WTC11 (cell line): ENCODE data around the gene WAC. TPM values are rescaled to one million over a fixed set of nuclear protein-coding genes. Genes with fewer than 3 reads are reported as not detected.
A peak's percentile ranks its signal among the peaks of the same experiment; 100 is the strongest.

ENCODE experiments used
- ATAC-seq: fragments of 200-7000 bp; cut with Tn5 transposase; 2 replicates; pipeline ENCODE4 v1.10.0; 2021; ENCODE audit warnings: mild to moderate bottlenecking, moderate library complexity
- CTCF ChIA-PET: fragments of 300-600 bp; sonication (Branson Sonifier 250); formaldehyde crosslinking; loops from one replicate; lab custom pipeline; 2021; ENCODE audit warnings: antibody characterized with exemption; lab: Charles Lee
- POLR2A ChIA-PET: fragments of 350-600 bp; sonication (Branson Sonifier 250); formaldehyde crosslinking; loops from one replicate; lab custom pipeline; 2021; ENCODE audit warnings: antibody characterized with exemption; lab: Charles Lee
- DNase-seq: peaks from one replicate; pipeline ENCODE4 v3.0.0; 2021; ENCODE audit warnings: low spot score
- H3K27ac Mint-ChIP-seq: 2 replicates; pipeline ENCODE4 v1.8.0; 2021; ENCODE audit warnings: mixed read lengths
- H3K27me3 Mint-ChIP-seq: 2 replicates; pipeline ENCODE4 v1.8.0; 2021; ENCODE audit warnings: low read depth, mild to moderate bottlenecking, moderate library complexity, mixed read lengths
- H3K36me3 Mint-ChIP-seq: 2 replicates; pipeline ENCODE4 v1.8.0; 2021; ENCODE audit warnings: mixed read lengths
- H3K4me1 Mint-ChIP-seq: 2 replicates; pipeline ENCODE4 v1.8.0; 2022; ENCODE audit warnings: mixed read lengths
- H3K4me3 Mint-ChIP-seq: 2 replicates; pipeline ENCODE4 v1.8.0; 2021; ENCODE audit warnings: mild to moderate bottlenecking, moderate library complexity, mixed read lengths
- H3K9me3 Mint-ChIP-seq: 2 replicates; pipeline ENCODE4 v1.8.0; 2021; ENCODE audit warnings: mixed read lengths
- CBFB ChIP-seq: sonication (generic); formaldehyde crosslinking; IDR thresholded peaks from 2 replicates; pipeline ENCODE4 v1.8.1; 2022; ENCODE audit warnings: mild to moderate bottlenecking, low read depth, missing genetic modification reagents
- CREB1 ChIP-seq: sonication (generic); formaldehyde crosslinking; IDR thresholded peaks from 2 replicates; pipeline ENCODE4 v1.8.0; 2023; ENCODE audit warnings: mild to moderate bottlenecking, missing genetic modification reagents
- ETV6 ChIP-seq: sonication (generic); formaldehyde crosslinking; IDR thresholded peaks from 2 replicates; pipeline ENCODE4 v1.8.1; 2022; ENCODE audit warnings: mild to moderate bottlenecking, missing genetic modification reagents
- GABPB1 ChIP-seq: sonication (generic); formaldehyde crosslinking; IDR thresholded peaks from 2 replicates; pipeline ENCODE4 v1.8.1; 2023; ENCODE audit warnings: mild to moderate bottlenecking, missing genetic modification reagents
- GRHL2 ChIP-seq: fragments of 250-450 bp; sonication (Bioruptor Pico); IDR thresholded peaks from 2 replicates; pipeline ENCODE4 v1.8.0; 2022; ENCODE audit warnings: mild to moderate bottlenecking, moderate library complexity; ENCODE audit not compliant: insufficient replicate concordance, severe bottlenecking
- GTF2I ChIP-seq: fragments of 250-450 bp; sonication (Bioruptor Pico); conservative IDR thresholded peaks from 2 replicates; pipeline ENCODE4 v1.4.0; 2021; ENCODE audit warnings: mild to moderate bottlenecking
- MXD4 ChIP-seq: fragments of 250-450 bp; sonication (Bioruptor Pico); IDR thresholded peaks from 2 replicates; pipeline ENCODE4 v1.8.0; 2021; ENCODE audit warnings: mild to moderate bottlenecking, moderate library complexity, borderline replicate concordance
- MYBL2 ChIP-seq: sonication (generic); formaldehyde crosslinking; IDR thresholded peaks from 2 replicates; pipeline ENCODE4 v1.8.1; 2023; ENCODE audit warnings: mild to moderate bottlenecking, moderate library complexity, missing genetic modification reagents
- NFATC4 ChIP-seq: fragments of 250-450 bp; sonication (Bioruptor Pico); IDR thresholded peaks from 2 replicates; pipeline ENCODE4 v1.9.0; 2021; ENCODE audit warnings: mild to moderate bottlenecking
- NR1H2 ChIP-seq: sonication (generic); formaldehyde crosslinking; IDR thresholded peaks from 2 replicates; pipeline ENCODE4 v1.9.0; 2021; ENCODE audit warnings: mild to moderate bottlenecking, moderate library complexity, missing genetic modification reagents
- SMAD4 ChIP-seq: sonication (generic); formaldehyde crosslinking; IDR thresholded peaks from 2 replicates; pipeline ENCODE4 v1.8.0; 2022; ENCODE audit warnings: mild to moderate bottlenecking, missing genetic modification reagents
- ZBTB21 ChIP-seq: sonication (generic); formaldehyde crosslinking; IDR thresholded peaks from 2 replicates; pipeline ENCODE4 v1.8.1; 2023; ENCODE audit warnings: mild to moderate bottlenecking, missing genetic modification reagents, borderline replicate concordance
- total RNA-seq: library from RNA; stranded (reverse); gene quantifications from 3 replicates; pipeline ENCODE4 v1.2.3, GENCODE V29; 2021
- TF ChIP-seq, protein P1 (sequence below): sonication (generic); formaldehyde crosslinking; IDR thresholded peaks from 2 replicates; pipeline ENCODE4 v1.8.1; 2023; ENCODE audit warnings: mild to moderate bottlenecking, moderate library complexity, missing genetic modification reagents
- TF ChIP-seq, protein P2 (sequence below): sonication (generic); formaldehyde crosslinking; IDR thresholded peaks from 2 replicates; pipeline ENCODE4 v1.8.0; 2022; ENCODE audit warnings: mild to moderate bottlenecking, missing genetic modification reagents
- TF ChIP-seq, protein P3 (sequence below): sonication (generic); formaldehyde crosslinking; IDR thresholded peaks from 2 replicates; pipeline ENCODE4 v1.8.0; 2022; ENCODE audit warnings: missing genetic modification reagents
- TF ChIP-seq, protein P4 (sequence below): fragments of 250-450 bp; sonication (Bioruptor Pico); IDR thresholded peaks from 2 replicates; pipeline ENCODE4 v1.9.0; 2021; ENCODE audit warnings: mild to moderate bottlenecking
- TF ChIP-seq, protein P5 (sequence below): sonication (generic); formaldehyde crosslinking; IDR thresholded peaks from 2 replicates; pipeline ENCODE4 v1.8.1; 2023; ENCODE audit warnings: mild to moderate bottlenecking, missing genetic modification reagents
- TF ChIP-seq, protein P6 (sequence below): sonication (generic); formaldehyde crosslinking; IDR thresholded peaks from 2 replicates; pipeline ENCODE4 v1.8.1; 2022; ENCODE audit warnings: mild to moderate bottlenecking, moderate library complexity, missing genetic modification reagents
- TF ChIP-seq, protein P7 (sequence below): sonication (generic); formaldehyde crosslinking; IDR thresholded peaks from 2 replicates; pipeline ENCODE4 v1.8.0; 2022; ENCODE audit warnings: mild to moderate bottlenecking, missing genetic modification reagents
- TF ChIP-seq, protein P8 (sequence below): fragments of 200-600 bp; IDR thresholded peaks from 2 replicates; pipeline ENCODE4 v1.8.0; 2022; ENCODE audit warnings: antibody characterized with exemption
- TF ChIP-seq, protein P9 (sequence below): sonication (generic); formaldehyde crosslinking; IDR thresholded peaks from 2 replicates; pipeline ENCODE4 v1.8.1; 2023; ENCODE audit warnings: mild to moderate bottlenecking, missing genetic modification reagents

WAC gene
- total RNA-seq, 1 experiment from 2014 or later = 108 TPM

DNA sequence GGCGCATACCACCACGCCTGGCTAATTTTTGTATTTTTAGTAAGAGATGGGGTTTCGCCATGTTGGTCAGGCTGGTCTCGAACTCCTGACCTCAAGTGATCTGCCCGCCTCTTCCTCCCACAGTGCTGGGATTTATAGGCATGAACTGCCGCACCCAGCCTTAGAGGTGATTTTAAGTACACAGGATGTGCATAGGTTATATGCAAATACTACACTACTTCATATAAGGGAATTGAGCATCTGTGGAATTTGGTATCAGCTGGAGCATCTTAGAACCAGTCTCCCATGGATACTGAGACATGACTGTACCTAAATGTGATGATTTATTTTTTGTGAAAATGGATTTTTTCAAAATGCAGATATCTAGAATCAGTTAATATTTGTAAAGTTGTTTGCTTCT is 21.1 kb downstream of the WAC start:
- ATAC-seq = no peak
- H3K4me1 Mint-ChIP-seq = peaks cover 69% of the 10 kb centered on the region

DNA sequence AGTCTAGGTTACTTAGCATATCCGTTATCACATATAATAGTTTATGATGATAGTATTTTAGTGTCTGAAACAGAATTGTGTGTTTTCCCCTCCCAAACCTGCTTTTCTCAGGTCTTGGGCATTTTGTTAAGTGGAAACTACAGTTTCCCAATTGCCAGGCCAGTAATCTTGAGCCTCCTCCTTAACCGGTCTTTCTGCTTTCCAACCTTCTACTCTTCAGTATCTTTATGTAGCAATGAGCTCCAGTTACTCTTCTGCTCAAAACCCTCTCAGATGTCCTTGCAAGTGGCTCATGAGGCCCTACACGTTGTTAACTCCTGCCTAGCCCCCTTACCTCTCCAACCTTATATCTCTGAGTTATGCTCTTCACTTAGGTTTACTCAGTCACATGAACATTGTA is 22.0 kb downstream of the WAC start:
- Mint-ChIP-seq H3K27ac (peak overlapping the region; percentile 90), H3K4me3 (no peak overlapping the region), H3K9me3 (no peaks in the 10 kb centered on the region), H3K4me1 (peaks cover 69% of the 10 kb centered on the region), H3K36me3 (peaks cover 46% of the 10 kb centered on the region), H3K27me3 (no peaks in the 10 kb centered on the region)
- no peak for ATAC-seq
- TF ChIP-seq, protein P1, sequence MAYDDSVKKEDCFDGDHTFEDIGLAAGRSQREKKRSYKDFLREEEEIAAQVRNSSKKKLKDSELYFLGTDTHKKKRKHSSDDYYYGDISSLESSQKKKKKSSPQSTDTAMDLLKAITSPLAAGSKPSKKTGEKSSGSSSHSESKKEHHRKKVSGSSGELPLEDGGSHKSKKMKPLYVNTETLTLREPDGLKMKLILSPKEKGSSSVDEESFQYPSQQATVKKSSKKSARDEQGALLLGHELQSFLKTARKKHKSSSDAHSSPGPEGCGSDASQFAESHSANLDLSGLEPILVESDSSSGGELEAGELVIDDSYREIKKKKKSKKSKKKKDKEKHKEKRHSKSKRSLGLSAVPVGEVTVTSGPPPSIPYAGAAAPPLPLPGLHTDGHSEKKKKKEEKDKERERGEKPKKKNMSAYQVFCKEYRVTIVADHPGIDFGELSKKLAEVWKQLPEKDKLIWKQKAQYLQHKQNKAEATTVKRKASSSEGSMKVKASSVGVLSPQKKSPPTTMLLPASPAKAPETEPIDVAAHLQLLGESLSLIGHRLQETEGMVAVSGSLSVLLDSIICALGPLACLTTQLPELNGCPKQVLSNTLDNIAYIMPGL = no peak
- TF ChIP-seq NFATC4 (CRISPR knock-in tag) = no peak
- TF ChIP-seq CREB1 (CRISPR knock-in tag) = no peak
- TF ChIP-seq, protein P2, sequence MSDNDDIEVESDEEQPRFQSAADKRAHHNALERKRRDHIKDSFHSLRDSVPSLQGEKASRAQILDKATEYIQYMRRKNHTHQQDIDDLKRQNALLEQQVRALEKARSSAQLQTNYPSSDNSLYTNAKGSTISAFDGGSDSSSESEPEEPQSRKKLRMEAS (CRISPR knock-in tag) = no peak
- no peak for TF ChIP-seq NR1H2 (CRISPR knock-in tag)
- no peak for TF ChIP-seq GRHL2 (CRISPR knock-in tag)
- no peak for TF ChIP-seq MYBL2 (CRISPR knock-in tag)
- TF ChIP-seq, protein P3, sequence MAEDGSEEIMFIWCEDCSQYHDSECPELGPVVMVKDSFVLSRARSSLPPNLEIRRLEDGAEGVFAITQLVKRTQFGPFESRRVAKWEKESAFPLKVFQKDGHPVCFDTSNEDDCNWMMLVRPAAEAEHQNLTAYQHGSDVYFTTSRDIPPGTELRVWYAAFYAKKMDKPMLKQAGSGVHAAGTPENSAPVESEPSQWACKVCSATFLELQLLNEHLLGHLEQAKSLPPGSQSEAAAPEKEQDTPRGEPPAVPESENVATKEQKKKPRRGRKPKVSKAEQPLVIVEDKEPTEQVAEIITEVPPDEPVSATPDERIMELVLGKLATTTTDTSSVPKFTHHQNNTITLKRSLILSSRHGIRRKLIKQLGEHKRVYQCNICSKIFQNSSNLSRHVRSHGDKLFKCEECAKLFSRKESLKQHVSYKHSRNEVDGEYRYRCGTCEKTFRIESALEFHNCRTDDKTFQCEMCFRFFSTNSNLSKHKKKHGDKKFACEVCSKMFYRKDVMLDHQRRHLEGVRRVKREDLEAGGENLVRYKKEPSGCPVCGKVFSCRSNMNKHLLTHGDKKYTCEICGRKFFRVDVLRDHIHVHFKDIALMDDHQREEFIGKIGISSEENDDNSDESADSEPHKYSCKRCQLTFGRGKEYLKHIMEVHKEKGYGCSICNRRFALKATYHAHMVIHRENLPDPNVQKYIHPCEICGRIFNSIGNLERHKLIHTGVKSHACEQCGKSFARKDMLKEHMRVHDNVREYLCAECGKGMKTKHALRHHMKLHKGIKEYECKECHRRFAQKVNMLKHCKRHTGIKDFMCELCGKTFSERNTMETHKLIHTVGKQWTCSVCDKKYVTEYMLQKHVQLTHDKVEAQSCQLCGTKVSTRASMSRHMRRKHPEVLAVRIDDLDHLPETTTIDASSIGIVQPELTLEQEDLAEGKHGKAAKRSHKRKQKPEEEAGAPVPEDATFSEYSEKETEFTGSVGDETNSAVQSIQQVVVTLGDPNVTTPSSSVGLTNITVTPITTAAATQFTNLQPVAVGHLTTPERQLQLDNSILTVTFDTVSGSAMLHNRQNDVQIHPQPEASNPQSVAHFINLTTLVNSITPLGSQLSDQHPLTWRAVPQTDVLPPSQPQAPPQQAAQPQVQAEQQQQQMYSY (CRISPR knock-in tag) = no peak
- TF ChIP-seq ETV6 = no peak
- TF ChIP-seq, protein P4, sequence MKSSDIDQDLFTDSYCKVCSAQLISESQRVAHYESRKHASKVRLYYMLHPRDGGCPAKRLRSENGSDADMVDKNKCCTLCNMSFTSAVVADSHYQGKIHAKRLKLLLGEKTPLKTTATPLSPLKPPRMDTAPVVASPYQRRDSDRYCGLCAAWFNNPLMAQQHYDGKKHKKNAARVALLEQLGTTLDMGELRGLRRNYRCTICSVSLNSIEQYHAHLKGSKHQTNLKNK = no peak
- no peak for TF ChIP-seq GTF2I
- no peak for TF ChIP-seq MXD4
- TF ChIP-seq GABPB1 = no peak
- TF ChIP-seq, protein P5, sequence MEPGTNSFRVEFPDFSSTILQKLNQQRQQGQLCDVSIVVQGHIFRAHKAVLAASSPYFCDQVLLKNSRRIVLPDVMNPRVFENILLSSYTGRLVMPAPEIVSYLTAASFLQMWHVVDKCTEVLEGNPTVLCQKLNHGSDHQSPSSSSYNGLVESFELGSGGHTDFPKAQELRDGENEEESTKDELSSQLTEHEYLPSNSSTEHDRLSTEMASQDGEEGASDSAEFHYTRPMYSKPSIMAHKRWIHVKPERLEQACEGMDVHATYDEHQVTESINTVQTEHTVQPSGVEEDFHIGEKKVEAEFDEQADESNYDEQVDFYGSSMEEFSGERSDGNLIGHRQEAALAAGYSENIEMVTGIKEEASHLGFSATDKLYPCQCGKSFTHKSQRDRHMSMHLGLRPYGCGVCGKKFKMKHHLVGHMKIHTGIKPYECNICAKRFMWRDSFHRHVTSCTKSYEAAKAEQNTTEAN (CRISPR knock-in tag) = no peak
- TF ChIP-seq SMAD4 = no peak
- TF ChIP-seq, protein P6, sequence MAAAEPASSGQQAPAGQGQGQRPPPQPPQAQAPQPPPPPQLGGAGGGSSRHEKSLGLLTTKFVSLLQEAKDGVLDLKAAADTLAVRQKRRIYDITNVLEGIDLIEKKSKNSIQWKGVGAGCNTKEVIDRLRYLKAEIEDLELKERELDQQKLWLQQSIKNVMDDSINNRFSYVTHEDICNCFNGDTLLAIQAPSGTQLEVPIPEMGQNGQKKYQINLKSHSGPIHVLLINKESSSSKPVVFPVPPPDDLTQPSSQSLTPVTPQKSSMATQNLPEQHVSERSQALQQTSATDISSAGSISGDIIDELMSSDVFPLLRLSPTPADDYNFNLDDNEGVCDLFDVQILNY (CRISPR knock-in tag) = no peak
- TF ChIP-seq, protein P7, sequence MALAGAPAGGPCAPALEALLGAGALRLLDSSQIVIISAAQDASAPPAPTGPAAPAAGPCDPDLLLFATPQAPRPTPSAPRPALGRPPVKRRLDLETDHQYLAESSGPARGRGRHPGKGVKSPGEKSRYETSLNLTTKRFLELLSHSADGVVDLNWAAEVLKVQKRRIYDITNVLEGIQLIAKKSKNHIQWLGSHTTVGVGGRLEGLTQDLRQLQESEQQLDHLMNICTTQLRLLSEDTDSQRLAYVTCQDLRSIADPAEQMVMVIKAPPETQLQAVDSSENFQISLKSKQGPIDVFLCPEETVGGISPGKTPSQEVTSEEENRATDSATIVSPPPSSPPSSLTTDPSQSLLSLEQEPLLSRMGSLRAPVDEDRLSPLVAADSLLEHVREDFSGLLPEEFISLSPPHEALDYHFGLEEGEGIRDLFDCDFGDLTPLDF (CRISPR knock-in tag) = no peak
- ChIA-PET POLR2A (interaction anchor here (0.6 to 1.1 kb wide), 2 partner anchors 11 to 1902 kb away, joined by 3 to 6 read pairs; no protein-coding TSS in a partner anchor), CTCF (no interaction called here)
- no peak for DNase-seq

More for the DNA sequence above, 21.1 kb downstream of the WAC start:
- DNase-seq = no peak
- Mint-ChIP-seq H3K9me3 (no peaks in the 10 kb centered on the region), H3K36me3 (peaks cover 55% of the 10 kb centered on the region), H3K4me3 (no peak overlapping the region), H3K27me3 (no peaks in the 10 kb centered on the region), H3K27ac (no peak overlapping the region)
- POLR2A ChIA-PET = interaction anchor here (0.6 to 1.1 kb wide), 2 partner anchors 12 to 1901 kb away, joined by 3 to 6 read pairs; no protein-coding TSS in a partner anchor
- CTCF ChIA-PET = no interaction called here
- TF ChIP-seq, protein P8, sequence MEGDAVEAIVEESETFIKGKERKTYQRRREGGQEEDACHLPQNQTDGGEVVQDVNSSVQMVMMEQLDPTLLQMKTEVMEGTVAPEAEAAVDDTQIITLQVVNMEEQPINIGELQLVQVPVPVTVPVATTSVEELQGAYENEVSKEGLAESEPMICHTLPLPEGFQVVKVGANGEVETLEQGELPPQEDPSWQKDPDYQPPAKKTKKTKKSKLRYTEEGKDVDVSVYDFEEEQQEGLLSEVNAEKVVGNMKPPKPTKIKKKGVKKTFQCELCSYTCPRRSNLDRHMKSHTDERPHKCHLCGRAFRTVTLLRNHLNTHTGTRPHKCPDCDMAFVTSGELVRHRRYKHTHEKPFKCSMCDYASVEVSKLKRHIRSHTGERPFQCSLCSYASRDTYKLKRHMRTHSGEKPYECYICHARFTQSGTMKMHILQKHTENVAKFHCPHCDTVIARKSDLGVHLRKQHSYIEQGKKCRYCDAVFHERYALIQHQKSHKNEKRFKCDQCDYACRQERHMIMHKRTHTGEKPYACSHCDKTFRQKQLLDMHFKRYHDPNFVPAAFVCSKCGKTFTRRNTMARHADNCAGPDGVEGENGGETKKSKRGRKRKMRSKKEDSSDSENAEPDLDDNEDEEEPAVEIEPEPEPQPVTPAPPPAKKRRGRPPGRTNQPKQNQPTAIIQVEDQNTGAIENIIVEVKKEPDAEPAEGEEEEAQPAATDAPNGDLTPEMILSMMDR = no peak
- TF ChIP-seq CBFB (CRISPR knock-in tag) (no peak), GTF2I (no peak), ZBTB21 (CRISPR knock-in tag) (no peak), MYBL2 (CRISPR knock-in tag) (no peak)
- TF ChIP-seq, protein P9, sequence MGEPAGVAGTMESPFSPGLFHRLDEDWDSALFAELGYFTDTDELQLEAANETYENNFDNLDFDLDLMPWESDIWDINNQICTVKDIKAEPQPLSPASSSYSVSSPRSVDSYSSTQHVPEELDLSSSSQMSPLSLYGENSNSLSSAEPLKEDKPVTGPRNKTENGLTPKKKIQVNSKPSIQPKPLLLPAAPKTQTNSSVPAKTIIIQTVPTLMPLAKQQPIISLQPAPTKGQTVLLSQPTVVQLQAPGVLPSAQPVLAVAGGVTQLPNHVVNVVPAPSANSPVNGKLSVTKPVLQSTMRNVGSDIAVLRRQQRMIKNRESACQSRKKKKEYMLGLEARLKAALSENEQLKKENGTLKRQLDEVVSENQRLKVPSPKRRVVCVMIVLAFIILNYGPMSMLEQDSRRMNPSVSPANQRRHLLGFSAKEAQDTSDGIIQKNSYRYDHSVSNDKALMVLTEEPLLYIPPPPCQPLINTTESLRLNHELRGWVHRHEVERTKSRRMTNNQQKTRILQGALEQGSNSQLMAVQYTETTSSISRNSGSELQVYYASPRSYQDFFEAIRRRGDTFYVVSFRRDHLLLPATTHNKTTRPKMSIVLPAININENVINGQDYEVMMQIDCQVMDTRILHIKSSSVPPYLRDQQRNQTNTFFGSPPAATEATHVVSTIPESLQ (CRISPR knock-in tag) = no peak
